B cell (primary cell): ENCODE results near the gene CIT.

Experiments used
- EZH2 ChIP-seq: IDR thresholded peaks from 2 replicates; pipeline ENCODE4 v1.6.1; 2012; ENCODE audit warnings: borderline replicate concordance, low read depth, mild to moderate bottlenecking, moderate library complexity, low read length; ENCODE audit not compliant: insufficient read depth, poor library complexity, severe bottlenecking
- TF ChIP-seq, protein P1 (sequence below): fragments of 200-600 bp; IDR thresholded peaks from one replicate; pipeline ENCODE4 v1.8.0; 2022; ENCODE audit warnings: antibody characterized with exemption, mild to moderate bottlenecking

DNA sequence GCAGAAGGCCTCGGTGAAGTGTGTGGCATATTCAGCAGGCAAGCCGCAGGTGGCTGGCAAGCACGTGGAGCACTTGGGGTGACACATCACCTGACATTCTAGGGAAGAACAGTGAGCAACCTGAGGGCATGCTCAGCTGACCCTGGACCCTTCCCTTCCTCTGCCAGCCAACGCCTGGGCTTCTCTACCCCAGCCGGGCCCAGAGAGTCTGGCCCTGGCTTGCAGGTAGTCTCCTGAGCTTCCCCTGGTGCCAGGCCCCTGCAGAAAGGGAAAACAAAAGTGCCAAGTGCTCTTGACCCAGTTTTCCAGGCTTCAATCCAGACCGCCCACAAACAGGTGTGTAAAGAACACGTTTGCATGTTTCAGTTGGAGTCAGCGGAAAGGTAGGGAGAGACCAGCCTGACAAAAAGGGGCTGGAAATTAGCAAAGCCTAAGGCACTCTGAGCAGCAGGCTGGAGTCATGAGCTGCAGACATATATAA, 163.5 kb downstream of the CIT start:
- TF ChIP-seq, protein P1, sequence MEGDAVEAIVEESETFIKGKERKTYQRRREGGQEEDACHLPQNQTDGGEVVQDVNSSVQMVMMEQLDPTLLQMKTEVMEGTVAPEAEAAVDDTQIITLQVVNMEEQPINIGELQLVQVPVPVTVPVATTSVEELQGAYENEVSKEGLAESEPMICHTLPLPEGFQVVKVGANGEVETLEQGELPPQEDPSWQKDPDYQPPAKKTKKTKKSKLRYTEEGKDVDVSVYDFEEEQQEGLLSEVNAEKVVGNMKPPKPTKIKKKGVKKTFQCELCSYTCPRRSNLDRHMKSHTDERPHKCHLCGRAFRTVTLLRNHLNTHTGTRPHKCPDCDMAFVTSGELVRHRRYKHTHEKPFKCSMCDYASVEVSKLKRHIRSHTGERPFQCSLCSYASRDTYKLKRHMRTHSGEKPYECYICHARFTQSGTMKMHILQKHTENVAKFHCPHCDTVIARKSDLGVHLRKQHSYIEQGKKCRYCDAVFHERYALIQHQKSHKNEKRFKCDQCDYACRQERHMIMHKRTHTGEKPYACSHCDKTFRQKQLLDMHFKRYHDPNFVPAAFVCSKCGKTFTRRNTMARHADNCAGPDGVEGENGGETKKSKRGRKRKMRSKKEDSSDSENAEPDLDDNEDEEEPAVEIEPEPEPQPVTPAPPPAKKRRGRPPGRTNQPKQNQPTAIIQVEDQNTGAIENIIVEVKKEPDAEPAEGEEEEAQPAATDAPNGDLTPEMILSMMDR, result no peak
- TF ChIP-seq EZH2, result no peak
